MCF 10A (cell line): ENCODE data around the gene KIAA1755. TPM values are rescaled to one million over a fixed set of nuclear protein-coding genes. Genes with fewer than 3 reads are reported as not detected.
"Not testable (repeated sequence)": the region's sequence is repeated elsewhere in the genome, so short reads cannot be mapped to it uniquely, and the experiment has no call there.

Experiments
- BruUV-seq: library from RNA; stranded (reverse); fragments of 400-500 nt; replicated peaks from 2 replicates; lab custom pipeline; 2021; lab: Mats Ljungman, UMichigan
- CTCF ChIA-PET: fragments of 300-600 bp; sonication (Branson Sonifier 250); formaldehyde crosslinking; extraction: SDS; loops from one replicate; lab custom pipeline; 2021; ENCODE audit warnings: antibody characterized with exemption, inconsistent platforms; lab: Yijun Ruan, JAX
- POLR2A ChIA-PET: fragments of 300-600, 350-650 bp; sonication (Branson Sonifier 250); formaldehyde crosslinking; extraction: SDS; loops from one replicate; lab custom pipeline; 2020; ENCODE audit warnings: antibody characterized with exemption, inconsistent platforms; lab: Yijun Ruan, JAX
- DNase-seq: peaks from one replicate; pipeline ENCODE4 v3.0.0-alpha.2; 2018; ENCODE audit not compliant: unreplicated experiment
- H3K27ac Mint-ChIP-seq: one replicate; pipeline ENCODE4 v1.8.0; 2022; ENCODE audit warnings: mild to moderate bottlenecking, low read depth, mixed read lengths; ENCODE audit not compliant: unreplicated experiment
- H3K27me3 Mint-ChIP-seq: one replicate; pipeline ENCODE4 v1.8.0; 2022; ENCODE audit warnings: mixed read lengths; ENCODE audit not compliant: insufficient read depth, unreplicated experiment
- H3K36me3 Mint-ChIP-seq: one replicate; pipeline ENCODE4 v1.8.0; 2022; ENCODE audit warnings: mild to moderate bottlenecking, moderate library complexity, mixed read lengths; ENCODE audit not compliant: insufficient read depth, unreplicated experiment
- H3K4me1 Mint-ChIP-seq: one replicate; pipeline ENCODE4 v1.8.0; 2022; ENCODE audit warnings: mixed read lengths; ENCODE audit not compliant: insufficient read depth, unreplicated experiment
- H3K4me3 Mint-ChIP-seq: one replicate; pipeline ENCODE4 v1.8.0; 2022; ENCODE audit warnings: mild to moderate bottlenecking, moderate library complexity, mixed read lengths; ENCODE audit not compliant: unreplicated experiment
- H3K9me3 Mint-ChIP-seq: one replicate; pipeline ENCODE4 v1.8.0; 2022; ENCODE audit warnings: mixed read lengths; ENCODE audit not compliant: unreplicated experiment
- CTCF ChIP-seq: fragments of 200-600 bp; IDR thresholded peaks from one replicate; pipeline ENCODE4 v1.8.0; 2022; ENCODE audit warnings: antibody characterized with exemption, mild to moderate bottlenecking; ENCODE audit not compliant: unreplicated experiment
- intact Hi-C: fragments of 100-400 bp; cut with micrococcal nuclease; formaldehyde crosslinking; loops from 2 replicates; pipeline ENCODE4 v1.14.1; 2022
- total RNA-seq: library from RNA; stranded (reverse); gene quantifications from 2 replicates; pipeline ENCODE4 v1.2.3, GENCODE V29; 2022

The KIAA1755 gene
- total RNA-seq, 1 experiment from 2014 or later: not detected

DNA sequence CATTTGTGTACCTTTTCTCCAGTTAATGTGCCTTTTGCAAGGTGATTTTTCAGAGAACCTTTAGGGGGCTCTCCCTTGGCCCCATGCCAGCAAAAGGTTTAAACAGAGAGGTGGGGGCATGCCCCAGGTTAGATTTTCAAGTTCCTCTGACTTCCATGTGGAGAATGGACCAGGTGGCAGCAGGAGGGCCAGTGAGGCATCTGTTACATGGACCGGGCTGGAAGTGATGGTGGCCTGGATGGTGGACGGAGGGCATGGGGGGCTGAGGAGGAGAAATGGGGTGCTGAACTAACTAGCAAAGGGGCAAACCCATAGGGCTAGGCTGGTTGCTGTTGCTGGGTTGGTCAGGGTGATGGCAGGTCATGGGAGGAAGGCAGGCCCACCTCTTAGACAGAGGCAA lies 22.7 kb upstream of the KIAA1755 start:
- no peak overlapping the region for H3K27ac Mint-ChIP-seq
- CTCF ChIA-PET: no interaction called here
- intact Hi-C loops: no loop called here
- H3K27me3 Mint-ChIP-seq: no peaks in the 10 kb centered on the region
- POLR2A ChIA-PET: no interaction called here
- H3K4me1 Mint-ChIP-seq: peaks cover 7% of the 10 kb centered on the region
- no peak overlapping the region for H3K4me3 Mint-ChIP-seq
- DNase-seq: no peak
- no peak for TF ChIP-seq CTCF
- no peaks in the 10 kb centered on the region for H3K36me3 Mint-ChIP-seq
- H3K9me3 Mint-ChIP-seq: no peaks in the 10 kb centered on the region
- no TSS peak for BruUV-seq

- CTCF ChIA-PET, H3K4me1 Mint-ChIP-seq, POLR2A ChIA-PET, BruUV-seq, H3K36me3 Mint-ChIP-seq, H3K27ac Mint-ChIP-seq, H3K4me3 Mint-ChIP-seq, H3K9me3 Mint-ChIP-seq, intact Hi-C loops, H3K27me3 Mint-ChIP-seq, DNase-seq: not testable (repeated sequence)
Observed at GRCh38 chr20:38281176-38281915, 20.8 kb upstream of the KIAA1755 start.

DNA sequence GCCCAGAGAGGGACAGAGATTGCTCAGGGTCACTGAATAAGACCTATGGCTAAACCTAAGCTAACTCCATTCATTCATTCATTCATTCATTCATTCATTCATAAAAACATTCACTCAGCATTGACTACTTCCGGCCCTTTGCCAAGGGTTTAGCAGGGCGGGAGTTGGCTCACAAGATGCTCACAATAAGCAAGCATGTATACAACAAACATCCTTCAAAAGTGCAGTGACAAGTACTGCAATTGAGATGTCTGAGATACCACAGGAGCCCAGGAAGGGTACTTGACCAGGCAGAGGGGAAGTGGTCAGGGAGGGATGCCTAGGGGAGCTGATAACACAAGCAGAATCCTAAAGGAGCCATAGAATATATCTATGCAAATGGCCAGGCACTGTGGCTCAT lies 18.2 kb upstream of the KIAA1755 start:
- POLR2A ChIA-PET: interaction anchor here (0.9 kb wide), 1 partner anchor 9 kb away, joined by 3 read pairs; no protein-coding TSS in a partner anchor
- H3K4me3 Mint-ChIP-seq: no peak overlapping the region
- peaks cover 7% of the 10 kb centered on the region for H3K9me3 Mint-ChIP-seq
- peaks cover 18% of the 10 kb centered on the region for H3K4me1 Mint-ChIP-seq
- CTCF ChIA-PET: interaction anchor here (0.6 to 1.2 kb wide), 3 partner anchors 59 to 1838 kb away, joined by 3 to 8 read pairs (median 3); no protein-coding TSS in a partner anchor
- no peak overlapping the region for H3K27ac Mint-ChIP-seq
- no peaks in the 10 kb centered on the region for H3K36me3 Mint-ChIP-seq
- no peak for TF ChIP-seq CTCF
- H3K27me3 Mint-ChIP-seq: no peaks in the 10 kb centered on the region
- intact Hi-C loops: no loop called here
- DNase-seq: no peak
- no TSS peak for BruUV-seq

- TF ChIP-seq CTCF: no peak
- POLR2A ChIA-PET: no interaction called here
- no peaks in the 10 kb centered on the region for H3K36me3 Mint-ChIP-seq
- peaks cover 18% of the 10 kb centered on the region for H3K4me1 Mint-ChIP-seq
- H3K9me3 Mint-ChIP-seq: peaks cover 7% of the 10 kb centered on the region
- H3K27ac Mint-ChIP-seq: no peak overlapping the region
- CTCF ChIA-PET: interaction anchor here (0.6 to 1.2 kb wide), 6 partner anchors 30 to 1838 kb away, joined by 3 to 8 read pairs (median 3); no protein-coding TSS in a partner anchor
- H3K4me3 Mint-ChIP-seq: no peak overlapping the region
- H3K27me3 Mint-ChIP-seq: no peaks in the 10 kb centered on the region
- intact Hi-C loops: no loop called here
- no TSS peak for BruUV-seq
- DNase-seq: no peak
Observed at GRCh38 chr20:38278131-38278530, 17.6 kb upstream of the KIAA1755 start.
